Astrocyte (in vitro differentiated cells and primary cell): ENCODE measurements around the gene IQCM. TPM values are rescaled to one million over a fixed set of nuclear protein-coding genes. Genes with fewer than 3 reads are reported as not detected.

Experiments
- DNase-seq: peaks from one replicate; pipeline ENCODE4 v3.0.0-alpha.2; 2010; ENCODE audit warnings: low read depth
- FAIRE-seq: peaks from 2 replicates; lab custom pipeline; 2011; peaks lifted over from hg19 to GRCh38; lab: Jason Lieb, UNC
- H2AFZ ChIP-seq: 2 replicates; pipeline ENCODE4 v1.6.0; 2012; ENCODE audit warnings: low read depth, low read length, inconsistent platforms
- H3K27ac ChIP-seq: 2 replicates; pipeline ENCODE4 v1.5.1; 2011; ENCODE audit warnings: low read depth, low read length, inconsistent platforms
- H3K27me3 ChIP-seq: 2 replicates; pipeline ENCODE4 v1.6.0; 2011; ENCODE audit warnings: low read length, inconsistent platforms; ENCODE audit not compliant: insufficient read depth
- H3K36me3 ChIP-seq: 2 replicates; pipeline ENCODE4 v1.5.1; 2011; ENCODE audit warnings: low read length, inconsistent platforms; ENCODE audit not compliant: insufficient read depth
- H3K4me1 ChIP-seq: 2 replicates; pipeline ENCODE4 v1.5.1; 2011; ENCODE audit warnings: low read length, inconsistent platforms; ENCODE audit not compliant: insufficient read depth
- H3K4me2 ChIP-seq: 2 replicates; pipeline ENCODE4 v1.6.0; 2012; ENCODE audit warnings: low read length, inconsistent platforms
- H3K4me3 ChIP-seq: 2 replicates; pipeline ENCODE4 v1.5.1; 2011; ENCODE audit warnings: low read depth, mild to moderate bottlenecking, low read length, inconsistent platforms; ENCODE audit not compliant: insufficient read depth
- H3K79me2 ChIP-seq: 2 replicates; pipeline ENCODE4 v1.6.0; 2012; ENCODE audit warnings: mild to moderate bottlenecking, low read length, inconsistent platforms; ENCODE audit not compliant: insufficient read depth
- H3K9ac ChIP-seq: 2 replicates; pipeline ENCODE4 v1.6.0; 2012; ENCODE audit warnings: mild to moderate bottlenecking, low read length, inconsistent platforms
- H3K9me3 ChIP-seq: 2 replicates; pipeline ENCODE4 v1.5.1; 2012; ENCODE audit warnings: low read depth, mild to moderate bottlenecking, low read length, inconsistent platforms; ENCODE audit not compliant: insufficient read depth
- H4K20me1 ChIP-seq: 2 replicates; pipeline ENCODE4 v1.6.0; 2012; ENCODE audit warnings: low read length, inconsistent platforms; ENCODE audit not compliant: insufficient read depth
- H3K27ac Mint-ChIP-seq: one replicate; pipeline ENCODE4 v1.8.0; 2021; ENCODE audit warnings: mild to moderate bottlenecking, mixed read lengths; ENCODE audit not compliant: unreplicated experiment
- H3K27me3 Mint-ChIP-seq: one replicate; pipeline ENCODE4 v1.8.0; 2021; ENCODE audit warnings: low read depth, mixed read lengths; ENCODE audit not compliant: unreplicated experiment
- H3K36me3 Mint-ChIP-seq: one replicate; pipeline ENCODE4 v1.8.0; 2021; ENCODE audit warnings: low read depth, mixed read lengths; ENCODE audit not compliant: unreplicated experiment
- H3K4me1 Mint-ChIP-seq: one replicate; pipeline ENCODE4 v1.8.0; 2021; ENCODE audit warnings: low read depth, mixed read lengths; ENCODE audit not compliant: unreplicated experiment
- H3K4me3 Mint-ChIP-seq: one replicate; pipeline ENCODE4 v1.8.0; 2021; ENCODE audit warnings: mild to moderate bottlenecking, moderate library complexity, mixed read lengths; ENCODE audit not compliant: unreplicated experiment
- H3K9me3 Mint-ChIP-seq: one replicate; pipeline ENCODE4 v1.8.0; 2021; ENCODE audit warnings: mild to moderate bottlenecking, mixed read lengths; ENCODE audit not compliant: unreplicated experiment
- CTCF ChIP-seq: IDR thresholded peaks from 2 replicates; pipeline ENCODE4 v1.5.1; 2011; ENCODE audit warnings: low read depth, mild to moderate bottlenecking, inconsistent platforms, low read length, moderate library complexity; ENCODE audit not compliant: insufficient read depth
- EZH2 ChIP-seq: IDR thresholded peaks from 2 replicates; pipeline ENCODE4 v1.6.1; 2012; ENCODE audit warnings: mild to moderate bottlenecking, low read length, inconsistent platforms; ENCODE audit not compliant: insufficient read depth
- total RNA-seq: library from RNA; stranded (reverse); gene quantifications from 2 replicates; pipeline ENCODE4 v1.2.1, GENCODE V29; 2021

Gene IQCM
- total RNA-seq, 1 donor from 2014 or later = 0.11 TPM

GRCh38 chr4:149746276-149746675, 69.4 kb downstream of the IQCM start:
- DNase-seq (no peak), FAIRE-seq (no peak)
- H3K4me2 ChIP-seq = no peak overlapping the region
- H3K36me3 Mint-ChIP-seq = no peaks in the 10 kb centered on the region
- H3K27ac ChIP-seq = no peak overlapping the region
- H3K9me3 ChIP-seq = no peaks in the 10 kb centered on the region
- H2AFZ ChIP-seq = no peak overlapping the region
- H3K4me1 Mint-ChIP-seq = no peaks in the 10 kb centered on the region
- no peak overlapping the region for H3K9ac ChIP-seq
- no peaks in the 10 kb centered on the region for H3K4me1 ChIP-seq
- H3K27ac Mint-ChIP-seq = no peak overlapping the region
- TF ChIP-seq EZH2 = no peak
- no peak for TF ChIP-seq CTCF
- H3K27me3 ChIP-seq = no peaks in the 10 kb centered on the region
- no peaks in the 10 kb centered on the region for H3K79me2 ChIP-seq
- H4K20me1 ChIP-seq = no peaks in the 10 kb centered on the region
- no peaks in the 10 kb centered on the region for H3K36me3 ChIP-seq
- no peak overlapping the region for H3K4me3 Mint-ChIP-seq
- no peaks in the 10 kb centered on the region for H3K9me3 Mint-ChIP-seq
- no peak overlapping the region for H3K4me3 ChIP-seq
- no peaks in the 10 kb centered on the region for H3K27me3 Mint-ChIP-seq

- Histone ChIP-seq H3K4me2 (no peak overlapping the region), H3K27me3 (no peaks in the 10 kb centered on the region), H3K9me3 (no peaks in the 10 kb centered on the region), H2AFZ (no peak overlapping the region), H4K20me1 (no peaks in the 10 kb centered on the region), H3K27ac (no peak overlapping the region), H3K36me3 (no peaks in the 10 kb centered on the region), H3K9ac (no peak overlapping the region), H3K4me1 (no peaks in the 10 kb centered on the region), H3K4me3 (no peak overlapping the region), H3K79me2 (no peaks in the 10 kb centered on the region)
- no peak overlapping the region for H3K4me3 Mint-ChIP-seq
- no peaks in the 10 kb centered on the region for H3K27me3 Mint-ChIP-seq
- no peaks in the 10 kb centered on the region for H3K4me1 Mint-ChIP-seq
- FAIRE-seq (no peak), DNase-seq (no peak)
- no peak overlapping the region for H3K27ac Mint-ChIP-seq
- no peaks in the 10 kb centered on the region for H3K36me3 Mint-ChIP-seq
- TF ChIP-seq EZH2 (no peak), CTCF (no peak)
- no peaks in the 10 kb centered on the region for H3K9me3 Mint-ChIP-seq
Observed at GRCh38 chr4:149741186-149741831, 74.3 kb downstream of the IQCM start.

GRCh38 chr4:149738156-149738555, 77.5 kb downstream of the IQCM start:
- Histone ChIP-seq H3K27ac (no peak overlapping the region), H3K4me1 (no peaks in the 10 kb centered on the region), H3K4me2 (no peak overlapping the region), H3K79me2 (no peaks in the 10 kb centered on the region), H3K9ac (no peak overlapping the region), H3K9me3 (no peaks in the 10 kb centered on the region), H3K4me3 (no peak overlapping the region), H3K27me3 (no peaks in the 10 kb centered on the region), H4K20me1 (no peaks in the 10 kb centered on the region), H2AFZ (no peak overlapping the region), H3K36me3 (no peaks in the 10 kb centered on the region)
- FAIRE-seq (no peak), DNase-seq (no peak)
- Mint-ChIP-seq H3K9me3 (no peaks in the 10 kb centered on the region), H3K4me3 (no peak overlapping the region), H3K36me3 (no peaks in the 10 kb centered on the region), H3K27ac (no peak overlapping the region), H3K4me1 (no peaks in the 10 kb centered on the region), H3K27me3 (no peaks in the 10 kb centered on the region)
- TF ChIP-seq EZH2 (no peak), CTCF (no peak)
